HepG2 (cell line): ENCODE measurements around the gene ZNF48. TPM values are rescaled to one million over a fixed set of nuclear protein-coding genes. Genes with fewer than 3 reads are reported as not detected.

Experiments
- ATAC-seq: fragments of 200-7000 bp; cut with Tn5 transposase; 3 replicates; pipeline ENCODE4 v1.9.1; 2020; ENCODE audit warnings: mild to moderate bottlenecking, moderate library complexity
- BruUV-seq: library from RNA; stranded (reverse); fragments of 400-500 nt; replicated peaks from 2 replicates; lab custom pipeline; 2021; lab: Mats Ljungman, UMichigan
- CTCF ChIA-PET: fragments of 300-600 bp; formaldehyde crosslinking; extraction: SDS; loops from one replicate; lab custom pipeline; 2021; ENCODE audit warnings: low total read pairs, inconsistent platforms, low intra/inter-chr PET ratio; lab: Yijun Ruan, JAX
- POLR2A ChIA-PET: fragments of 350-600 bp; sonication (Branson Sonifier 250); formaldehyde crosslinking; loops from one replicate; lab custom pipeline; 2020; ENCODE audit warnings: antibody characterized with exemption, inconsistent platforms; lab: Yijun Ruan, JAX
- DNase-seq: peaks from one replicate; pipeline ENCODE4 v3.0.0-alpha.2; 2015; ENCODE audit warnings: low spot score
- FAIRE-seq: peaks from 3 replicates; lab custom pipeline; 2011; peaks lifted over from hg19 to GRCh38; lab: Jason Lieb, UNC
- H2AFZ ChIP-seq: one replicate; pipeline ENCODE4 v1.6.1; 2011; ENCODE audit warnings: low read length, inconsistent platforms
- H3K27ac ChIP-seq: fragments of 300-600 bp; 3 replicates; pipeline ENCODE4 v1.8.0; 2011; ENCODE audit warnings: mixed run types, mild to moderate bottlenecking, mixed read lengths, low read length, inconsistent platforms; ENCODE audit not compliant: insufficient read depth; ENCODE audit errors: extremely low read length
- H3K27me3 ChIP-seq, 2 experiments: fragments of 200-600 bp in 1 of 2; 2 replicates in 1 of 2; 3 replicates in 1 of 2; pipeline versions ENCODE4 v1.6.0 to v1.8.0; 2011; ENCODE audit warnings: low read length in 2 of 2, mild to moderate bottlenecking in 2 of 2, moderate library complexity in 2 of 2, inconsistent platforms in 1 of 2; ENCODE audit not compliant: insufficient read depth in 2 of 2, control insufficient read depth in 1 of 2
- H3K36me3 ChIP-seq, 2 experiments: fragments of 200-600 bp in 1 of 2; replicated peaks in 1 of 2; 2 replicates in 1 of 2; 3 replicates in 1 of 2; pipeline versions ENCODE4 v1.5.1 to v1.8.0; 2011; ENCODE audit warnings: low read length in 2 of 2, inconsistent platforms in 1 of 2; ENCODE audit not compliant: insufficient read depth in 2 of 2, control insufficient read depth in 1 of 2
- H3K4me1 ChIP-seq: 2 replicates; pipeline ENCODE4 v1.5.1; 2012; ENCODE audit warnings: low read length, inconsistent platforms; ENCODE audit not compliant: insufficient read depth
- H3K4me2 ChIP-seq: 2 replicates; pipeline ENCODE4 v1.6.0; 2011; ENCODE audit warnings: low read depth, low read length, inconsistent platforms
- H3K4me3 ChIP-seq, 3 experiments: fragments of 200-600 bp in 1 of 3; sonication (generic), shearing (Covaris generic) in 1 of 3; replicated peaks in 1 of 3; 2 replicates each; pipeline ENCODE4 v1.5.1; 2011 to 2016; ENCODE audit warnings: low read length in 3 of 3, inconsistent platforms in 2 of 3, low read depth in 2 of 3, mild to moderate bottlenecking in 2 of 3, control low read depth in 1 of 3, mixed read lengths in 1 of 3; ENCODE audit not compliant: insufficient read depth in 1 of 3
- H3K79me2 ChIP-seq: one replicate; pipeline ENCODE4 v1.6.1; 2011; ENCODE audit warnings: low read length, inconsistent platforms; ENCODE audit not compliant: insufficient read depth
- H3K9ac ChIP-seq: 2 replicates; pipeline ENCODE4 v1.6.0; 2011; ENCODE audit warnings: mild to moderate bottlenecking, low read depth, low read length, inconsistent platforms; ENCODE audit not compliant: insufficient read depth
- H3K9me3 ChIP-seq: 2 replicates; pipeline ENCODE4 v1.5.1; 2012; ENCODE audit warnings: mild to moderate bottlenecking, low read length
- H4K20me1 ChIP-seq: 2 replicates; pipeline ENCODE4 v1.6.0; 2011; ENCODE audit warnings: inconsistent platforms, mild to moderate bottlenecking, low read length, moderate library complexity; ENCODE audit not compliant: insufficient read depth
- AGO2 ChIP-seq: fragments of 200-400 bp; formaldehyde crosslinking; optimal IDR thresholded peaks from 2 replicates; pipeline ENCODE3; 2017; ENCODE audit warnings: mild to moderate bottlenecking, low read depth, low read length, moderate library complexity
- GABPA ChIP-seq, 2 experiments: IDR thresholded peaks; 2 replicates each; pipeline ENCODE4 v1.6.1; 2011 to 2016; ENCODE audit warnings: low read depth in 2 of 2, low read length in 1 of 2, missing biosample characterization in 1 of 2, missing genetic modification characterization in 1 of 2
- MED1 ChIP-seq: sonication (generic); formaldehyde crosslinking; IDR thresholded peaks from 2 replicates; pipeline ENCODE4 v1.4.0; 2020; ENCODE audit warnings: missing genetic modification reagents
- YEATS2 ChIP-seq: sonication (generic); formaldehyde crosslinking; IDR thresholded peaks from 2 replicates; pipeline ENCODE4 v1.4.0; 2020; ENCODE audit warnings: missing genetic modification reagents, borderline replicate concordance
- ZBTB21 ChIP-seq: sonication (generic); formaldehyde crosslinking; IDR thresholded peaks from 2 replicates; pipeline ENCODE4 v1.4.0; 2020; ENCODE audit warnings: missing genetic modification reagents
- ZBTB8A ChIP-seq: sonication (generic); formaldehyde crosslinking; IDR thresholded peaks from 2 replicates; pipeline ENCODE4 v1.4.0; 2020; ENCODE audit warnings: mild to moderate bottlenecking, low read depth, missing genetic modification reagents, borderline replicate concordance
- ZNF121 ChIP-seq: sonication (generic); formaldehyde crosslinking; IDR thresholded peaks from 2 replicates; pipeline ENCODE4 v1.5.0; 2020; ENCODE audit warnings: mild to moderate bottlenecking, missing genetic modification reagents
- WGBS: methylation state at CpG from one replicate; pipeline ENCODE4 v1.1.6; 2017; ENCODE audit warnings: low lambda C conversion rate; 5-methylcytosine and 5-hydroxymethylcytosine counted together
- in situ Hi-C: cut with HindIII; loops from 2 replicates; pipeline ENCODE4 v1.10.0; 2017; ENCODE audit warnings: low pct_unique_long_range_greater_than_20kb; ENCODE audit not compliant: extremely low pct_ligation_motif_present
- intact Hi-C: fragments of 100-400 bp; cut with micrococcal nuclease; formaldehyde crosslinking; loops from one replicate; pipeline ENCODE4 v1.10.0; 2022; ENCODE audit not compliant: unreplicated experiment
- polyA plus RNA-seq, 8 experiments: library from polyadenylated mRNA; depleted of rRNA in 3 of 8; stranded (reverse) in 7 of 8; unstranded in 1 of 8; fragments of >200 nt; fragmentation: Illumina TruSeq in 4 of 8; extraction: Trizol in 4 of 8; gene quantifications; 2 replicates each; pipeline versions ENCODE4 v1.2.1 to v1.2.3, GENCODE V29; 2011 to 2016; ENCODE audit warnings: low read depth in 4 of 8, missing spikeins in 1 of 8, mixed read lengths in 1 of 8; ENCODE audit not compliant: insufficient read depth in 1 of 8
- total RNA-seq, 5 experiments: library from RNA; depleted of rRNA; stranded (reverse); fragments of >200 nt; fragmentation: Illumina TruSeq; extraction: Trizol; gene quantifications; 2 replicates each; pipeline ENCODE4 v1.2.3, GENCODE V29; 2016; ENCODE audit warnings: low read depth in 1 of 5
- TF ChIP-seq, protein P1 (sequence below): sonication (generic); formaldehyde crosslinking; IDR thresholded peaks from 2 replicates; pipeline ENCODE4 v1.4.0; 2020; ENCODE audit warnings: missing genetic modification reagents
- TF ChIP-seq, protein P2 (sequence below): sonication (generic); formaldehyde crosslinking; IDR thresholded peaks from 2 replicates; pipeline ENCODE4 v1.8.1; 2023; ENCODE audit warnings: missing genetic modification reagents, inconsistent platforms, borderline replicate concordance
- TF ChIP-seq, protein P3 (sequence below): sonication (generic); formaldehyde crosslinking; IDR thresholded peaks from 2 replicates; pipeline ENCODE4 v1.4.0; 2020; ENCODE audit warnings: missing genetic modification reagents, borderline replicate concordance
- TF ChIP-seq, protein P4 (sequence below): sonication (generic); formaldehyde crosslinking; conservative IDR thresholded peaks from 2 replicates; pipeline ENCODE4 v1.4.0; 2020; ENCODE audit warnings: missing genetic modification reagents
- TF ChIP-seq, protein P5 (sequence below): sonication (generic); formaldehyde crosslinking; IDR thresholded peaks from 2 replicates; pipeline ENCODE4 v1.5.1; 2020; ENCODE audit warnings: missing genetic modification reagents, mild to moderate bottlenecking, borderline replicate concordance

The ZNF48 gene
- total and polyA plus RNA-seq, 2 of the 13 experiments (the other 11 are each of a cell fraction or from before 2014, with no cell fraction given) = 9.9 to 12.3 TPM

DNA sequence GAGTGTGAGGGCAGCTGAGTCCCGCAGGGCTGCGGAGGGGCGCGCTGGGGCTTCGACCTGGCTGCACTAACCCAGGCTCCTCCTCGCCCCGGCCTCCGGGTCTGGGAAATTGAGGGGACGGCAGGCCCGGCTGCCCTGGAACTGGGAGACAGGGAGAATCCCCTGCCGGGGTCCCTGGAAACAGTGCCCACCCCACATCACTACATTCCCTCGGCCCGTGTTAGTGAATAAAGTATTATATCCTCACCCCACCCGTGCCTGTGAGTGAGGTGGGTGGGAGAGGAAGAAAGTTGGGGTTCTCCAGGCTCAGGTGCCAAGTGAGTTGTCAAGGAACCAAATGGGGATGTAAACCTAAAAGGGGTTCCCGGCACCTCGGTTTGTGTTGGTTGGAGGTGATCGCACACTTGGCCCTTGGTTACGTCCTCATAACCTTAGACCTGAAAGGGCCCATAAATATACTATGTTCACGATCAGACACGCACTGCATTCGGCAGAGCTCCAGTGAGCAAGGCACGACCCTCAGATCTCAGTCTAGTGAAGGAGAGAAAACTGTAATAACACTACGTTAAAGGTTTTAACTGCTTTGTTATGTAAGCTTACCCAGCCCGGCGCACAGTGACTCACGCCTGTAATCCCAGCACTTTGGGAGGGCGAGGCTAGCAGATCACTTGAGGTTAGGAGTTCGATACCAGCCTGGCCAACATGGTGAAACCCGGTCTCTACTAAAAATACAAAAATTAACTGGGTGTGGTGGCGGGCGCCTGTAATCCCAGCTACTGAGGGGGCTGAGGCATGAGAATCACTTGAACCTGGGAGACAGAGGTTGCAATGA is 23.3 kb downstream of the ZNF48 start (continued):
- TF ChIP-seq, protein P1, sequence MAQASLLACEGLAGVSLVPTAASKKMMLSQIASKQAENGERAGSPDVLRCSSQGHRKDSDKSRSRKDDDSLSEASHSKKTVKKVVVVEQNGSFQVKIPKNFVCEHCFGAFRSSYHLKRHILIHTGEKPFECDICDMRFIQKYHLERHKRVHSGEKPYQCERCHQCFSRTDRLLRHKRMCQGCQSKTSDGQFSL (CRISPR knock-in tag) = no peak
- TF ChIP-seq, protein P2, sequence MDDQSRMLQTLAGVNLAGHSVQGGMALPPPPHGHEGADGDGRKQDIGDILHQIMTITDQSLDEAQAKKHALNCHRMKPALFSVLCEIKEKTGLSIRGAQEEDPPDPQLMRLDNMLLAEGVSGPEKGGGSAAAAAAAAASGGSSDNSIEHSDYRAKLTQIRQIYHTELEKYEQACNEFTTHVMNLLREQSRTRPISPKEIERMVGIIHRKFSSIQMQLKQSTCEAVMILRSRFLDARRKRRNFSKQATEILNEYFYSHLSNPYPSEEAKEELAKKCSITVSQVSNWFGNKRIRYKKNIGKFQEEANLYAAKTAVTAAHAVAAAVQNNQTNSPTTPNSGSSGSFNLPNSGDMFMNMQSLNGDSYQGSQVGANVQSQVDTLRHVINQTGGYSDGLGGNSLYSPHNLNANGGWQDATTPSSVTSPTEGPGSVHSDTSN (CRISPR knock-in tag) = no peak
- TF ChIP-seq, protein P3, sequence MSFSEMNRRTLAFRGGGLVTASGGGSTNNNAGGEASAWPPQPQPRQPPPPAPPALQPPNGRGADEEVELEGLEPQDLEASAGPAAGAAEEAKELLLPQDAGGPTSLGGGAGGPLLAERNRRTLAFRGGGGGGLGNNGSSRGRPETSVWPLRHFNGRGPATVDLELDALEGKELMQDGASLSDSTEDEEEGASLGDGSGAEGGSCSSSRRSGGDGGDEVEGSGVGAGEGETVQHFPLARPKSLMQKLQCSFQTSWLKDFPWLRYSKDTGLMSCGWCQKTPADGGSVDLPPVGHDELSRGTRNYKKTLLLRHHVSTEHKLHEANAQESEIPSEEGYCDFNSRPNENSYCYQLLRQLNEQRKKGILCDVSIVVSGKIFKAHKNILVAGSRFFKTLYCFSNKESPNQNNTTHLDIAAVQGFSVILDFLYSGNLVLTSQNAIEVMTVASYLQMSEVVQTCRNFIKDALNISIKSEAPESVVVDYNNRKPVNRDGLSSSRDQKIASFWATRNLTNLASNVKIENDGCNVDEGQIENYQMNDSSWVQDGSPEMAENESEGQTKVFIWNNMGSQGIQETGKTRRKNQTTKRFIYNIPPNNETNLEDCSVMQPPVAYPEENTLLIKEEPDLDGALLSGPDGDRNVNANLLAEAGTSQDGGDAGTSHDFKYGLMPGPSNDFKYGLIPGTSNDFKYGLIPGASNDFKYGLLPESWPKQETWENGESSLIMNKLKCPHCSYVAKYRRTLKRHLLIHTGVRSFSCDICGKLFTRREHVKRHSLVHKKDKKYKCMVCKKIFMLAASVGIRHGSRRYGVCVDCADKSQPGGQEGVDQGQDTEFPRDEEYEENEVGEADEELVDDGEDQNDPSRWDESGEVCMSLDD (CRISPR knock-in tag) = no peak
- peak; percentile 59 for TF ChIP-seq AGO2
- no peak for TF ChIP-seq ZBTB21 (CRISPR knock-in tag)

DNA sequence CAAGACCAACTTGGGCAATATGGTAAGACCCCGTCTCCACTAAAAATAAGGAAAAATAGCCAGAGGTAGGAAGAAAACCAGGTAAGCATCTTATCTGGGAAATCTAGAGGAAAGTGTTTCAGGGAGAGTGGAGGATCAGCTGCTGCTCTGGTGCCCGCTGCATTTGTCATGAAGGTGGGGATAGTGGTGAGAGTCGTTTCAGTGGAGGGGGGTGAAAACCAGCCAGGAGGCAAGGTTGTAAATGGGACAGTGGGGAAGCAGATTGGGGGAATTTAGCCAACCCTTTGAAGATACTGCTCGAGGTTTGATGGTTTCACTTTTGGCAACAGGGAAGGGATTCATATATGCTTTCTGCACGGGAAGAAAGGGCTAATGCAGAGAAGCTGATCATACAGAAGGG is 25.8 kb downstream of the ZNF48 start:
- Histone ChIP-seq H3K27ac (no peak overlapping the region), H2AFZ (no peak overlapping the region), H3K9ac (no peak overlapping the region), H3K4me2 (no peak overlapping the region), H3K4me3 (no peak overlapping the region), H3K36me3 (peaks cover 26 to 58% of the 10 kb centered on the region in 2 experiments), H3K27me3 (no peaks in the 10 kb centered on the region), H4K20me1 (no peaks in the 10 kb centered on the region), H3K4me1 (peaks cover 6% of the 10 kb centered on the region; the same call in 1 of the 2 replicates), H3K79me2 (peaks cover 3% of the 10 kb centered on the region), H3K9me3 (no peaks in the 10 kb centered on the region)
- CTCF ChIA-PET = no interaction called here
- in situ Hi-C loops = no loop called here
- FAIRE-seq = no peak
- 92% methylated on average over 5 of the region's 5 CpGs for WGBS
- no peak for DNase-seq
- intact Hi-C loops = no loop called here
- POLR2A ChIA-PET = interaction anchor here (1.1 to 1.7 kb wide), 2 partner anchors 9 to 14 kb away, joined by 4 to 8 read pairs; partner anchors contain the start of genes DCTPP1 and ZNF771
- no TSS peak for BruUV-seq
- no peak for ATAC-seq
- no peak for TF ChIP-seq GABPA (IDR thresholded peaks at IDR 0.05; ENCODE audit: low read depth, low read length)
- no peak for TF ChIP-seq GABPA (CRISPR knock-in tag; IDR thresholded peaks at IDR 0.05; ENCODE audit: low read depth)
- TF ChIP-seq YEATS2 = no peak
- TF ChIP-seq, protein P4, sequence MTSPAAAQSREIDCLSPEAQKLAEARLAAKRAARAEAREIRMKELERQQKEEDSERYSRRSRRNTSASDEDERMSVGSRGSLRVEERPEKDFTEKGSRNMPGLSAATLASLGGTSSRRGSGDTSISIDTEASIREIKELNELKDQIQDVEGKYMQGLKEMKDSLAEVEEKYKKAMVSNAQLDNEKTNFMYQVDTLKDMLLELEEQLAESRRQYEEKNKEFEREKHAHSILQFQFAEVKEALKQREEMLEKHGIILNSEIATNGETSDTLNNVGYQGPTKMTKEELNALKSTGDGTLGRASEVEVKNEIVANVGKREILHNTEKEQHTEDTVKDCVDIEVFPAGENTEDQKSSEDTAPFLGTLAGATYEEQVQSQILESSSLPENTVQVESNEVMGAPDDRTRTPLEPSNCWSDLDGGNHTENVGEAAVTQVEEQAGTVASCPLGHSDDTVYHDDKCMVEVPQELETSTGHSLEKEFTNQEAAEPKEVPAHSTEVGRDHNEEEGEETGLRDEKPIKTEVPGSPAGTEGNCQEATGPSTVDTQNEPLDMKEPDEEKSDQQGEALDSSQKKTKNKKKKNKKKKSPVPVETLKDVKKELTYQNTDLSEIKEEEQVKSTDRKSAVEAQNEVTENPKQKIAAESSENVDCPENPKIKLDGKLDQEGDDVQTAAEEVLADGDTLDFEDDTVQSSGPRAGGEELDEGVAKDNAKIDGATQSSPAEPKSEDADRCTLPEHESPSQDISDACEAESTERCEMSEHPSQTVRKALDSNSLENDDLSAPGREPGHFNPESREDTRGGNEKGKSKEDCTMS (CRISPR knock-in tag) = no peak
- no peak for TF ChIP-seq ZBTB8A (CRISPR knock-in tag)
- TF ChIP-seq ZNF121 (CRISPR knock-in tag) = no peak
- TF ChIP-seq, protein P5, sequence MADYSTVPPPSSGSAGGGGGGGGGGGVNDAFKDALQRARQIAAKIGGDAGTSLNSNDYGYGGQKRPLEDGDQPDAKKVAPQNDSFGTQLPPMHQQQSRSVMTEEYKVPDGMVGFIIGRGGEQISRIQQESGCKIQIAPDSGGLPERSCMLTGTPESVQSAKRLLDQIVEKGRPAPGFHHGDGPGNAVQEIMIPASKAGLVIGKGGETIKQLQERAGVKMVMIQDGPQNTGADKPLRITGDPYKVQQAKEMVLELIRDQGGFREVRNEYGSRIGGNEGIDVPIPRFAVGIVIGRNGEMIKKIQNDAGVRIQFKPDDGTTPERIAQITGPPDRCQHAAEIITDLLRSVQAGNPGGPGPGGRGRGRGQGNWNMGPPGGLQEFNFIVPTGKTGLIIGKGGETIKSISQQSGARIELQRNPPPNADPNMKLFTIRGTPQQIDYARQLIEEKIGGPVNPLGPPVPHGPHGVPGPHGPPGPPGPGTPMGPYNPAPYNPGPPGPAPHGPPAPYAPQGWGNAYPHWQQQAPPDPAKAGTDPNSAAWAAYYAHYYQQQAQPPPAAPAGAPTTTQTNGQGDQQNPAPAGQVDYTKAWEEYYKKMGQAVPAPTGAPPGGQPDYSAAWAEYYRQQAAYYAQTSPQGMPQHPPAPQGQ (CRISPR knock-in tag) = no peak
- no peak for TF ChIP-seq MED1 (CRISPR knock-in tag)
